ENCODE results near the gene PROSER3. TPM values are rescaled to one million over a fixed set of nuclear protein-coding genes. Genes with fewer than 3 reads are reported as not detected.

The PROSER3 gene
- total and polyA plus RNA-seq, 2 of the 13 experiments (the other 11 are each of a cell fraction or from before 2014, with no cell fraction given), result 5.1 to 5.7 TPM

- intact Hi-C loops (cut with micrococcal nuclease; ENCODE audit: unreplicated experiment) (no loop called here), in situ Hi-C loops (cut with HindIII; ENCODE audit: extremely low pct_ligation_motif_present, low pct_unique_long_range_greater_than_20kb) (no loop called here)
- no peak overlapping the region for H2AFZ ChIP-seq (ENCODE audit: low read length)
- TF ChIP-seq ZNF33B (CRISPR knock-in tag; IDR thresholded peaks at IDR 0.05) (no peak), AGO2 (optimal IDR thresholded peaks at IDR 0.05; ENCODE audit: low read depth, low read length) (peak; percentile 12), HOMEZ (CRISPR knock-in tag; IDR thresholded peaks at IDR 0.05; ENCODE audit: low read depth) (no peak), TCF7L2 (IDR thresholded peaks at IDR 0.05; ENCODE audit: low read depth, low read length) (no peak)
- TF ChIP-seq, protein P1, sequence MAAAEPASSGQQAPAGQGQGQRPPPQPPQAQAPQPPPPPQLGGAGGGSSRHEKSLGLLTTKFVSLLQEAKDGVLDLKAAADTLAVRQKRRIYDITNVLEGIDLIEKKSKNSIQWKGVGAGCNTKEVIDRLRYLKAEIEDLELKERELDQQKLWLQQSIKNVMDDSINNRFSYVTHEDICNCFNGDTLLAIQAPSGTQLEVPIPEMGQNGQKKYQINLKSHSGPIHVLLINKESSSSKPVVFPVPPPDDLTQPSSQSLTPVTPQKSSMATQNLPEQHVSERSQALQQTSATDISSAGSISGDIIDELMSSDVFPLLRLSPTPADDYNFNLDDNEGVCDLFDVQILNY (CRISPR knock-in tag; conservative IDR thresholded peaks at IDR 0.05), result no peak
- no peaks in the 10 kb centered on the region for H3K27me3 ChIP-seq (ENCODE audit: control insufficient read depth in 1 of 2, insufficient read depth in 2 of 2, low read length in 2 of 2)
- FAIRE-seq (no peak), DNase-seq (ENCODE audit: low spot score) (no peak), ATAC-seq (no peak)
- no peak overlapping the region for H3K4me2 ChIP-seq (ENCODE audit: low read depth, low read length)
- 97% methylated on average over 16 of the region's 21 CpGs for WGBS (ENCODE audit: low lambda C conversion rate)
- H3K27ac ChIP-seq (ENCODE audit: extremely low read length, insufficient read depth, low read length), result no peak overlapping the region
- H3K79me2 ChIP-seq (ENCODE audit: insufficient read depth, low read length), result no peaks in the 10 kb centered on the region
- ChIA-PET CTCF (ENCODE audit: low intra/inter-chr PET ratio, low total read pairs) (no interaction called here), POLR2A (interaction anchor here (1.3 to 3.6 kb wide), 2 partner anchors 8 to 13 kb away, joined by 4 to 11 read pairs; no protein-coding TSS in a partner anchor)
- H3K4me1 ChIP-seq (ENCODE audit: insufficient read depth, low read length), result no peaks in the 10 kb centered on the region
- H3K9me3 ChIP-seq (ENCODE audit: low read length), result no peaks in the 10 kb centered on the region
- no peaks in the 10 kb centered on the region for H4K20me1 ChIP-seq (ENCODE audit: insufficient read depth, low read length)
- H3K4me3 ChIP-seq (replicated peaks in 1 of 3; ENCODE audit: insufficient read depth in 1 of 3, low read depth in 2 of 3, low read length in 3 of 3), result no peak overlapping the region
- no peak overlapping the region for H3K9ac ChIP-seq (ENCODE audit: insufficient read depth, low read depth, low read length)
- no TSS peak for BruUV-seq (replicated peaks)
- H3K36me3 ChIP-seq (replicated peaks in 1 of 2; ENCODE audit: control insufficient read depth in 1 of 2, insufficient read depth in 2 of 2, low read length in 2 of 2), result peaks cover 50 to 93% of the 10 kb centered on the region in 2 experiments; a peak in 4 of 5 replicates
Observed at GRCh38 chr19:35731779-35732405, 26.1 kb upstream of the PROSER3 start.

All from HepG2 (cell line).